H9 (cell line): ENCODE measurements around the gene MISP3. TPM values are rescaled to one million over a fixed set of nuclear protein-coding genes. Genes with fewer than 3 reads are reported as not detected.
"Not testable (repeated sequence)": the region's sequence is repeated elsewhere in the genome, so short reads cannot be mapped to it uniquely, and the experiment has no call there.

Experiments
- DNase-seq: peaks from one replicate; pipeline ENCODE4 v3.0.0-alpha.2; 2017
- H2AFZ ChIP-seq: one replicate; pipeline ENCODE4 v1.6.1; 2013; ENCODE audit warnings: mild to moderate bottlenecking, low read length, control low read depth, moderate library complexity
- H2AK5ac ChIP-seq: 2 replicates; pipeline ENCODE4 v1.6.1; 2013; ENCODE audit warnings: low read length, control low read depth, mixed read lengths; ENCODE audit not compliant: insufficient read length
- H2BK120ac ChIP-seq: one replicate; pipeline ENCODE4 v1.6.1; 2013; ENCODE audit warnings: low read depth, mild to moderate bottlenecking, low read length, control low read depth, inconsistent platforms; ENCODE audit not compliant: poor library complexity, severe bottlenecking
- H2BK12ac ChIP-seq: 2 replicates; pipeline ENCODE4 v1.6.1; 2013; ENCODE audit warnings: low read length, control low read depth, mixed read lengths, low read depth; ENCODE audit not compliant: insufficient read length
- H2BK15ac ChIP-seq: 2 replicates; pipeline ENCODE4 v1.6.1; 2013; ENCODE audit warnings: low read depth, low read length, control low read depth
- H2BK20ac ChIP-seq: one replicate; pipeline ENCODE4 v1.6.1; 2013; ENCODE audit warnings: low read depth, mild to moderate bottlenecking, low read length, control low read depth, inconsistent platforms; ENCODE audit not compliant: poor library complexity, severe bottlenecking
- H2BK5ac ChIP-seq: 2 replicates; pipeline ENCODE4 v1.6.1; 2013; ENCODE audit warnings: low read length, control low read depth, mixed read lengths; ENCODE audit not compliant: insufficient read length
- H3K14ac ChIP-seq: 2 replicates; pipeline ENCODE4 v1.6.1; 2013; ENCODE audit warnings: low read length, control low read depth; ENCODE audit not compliant: insufficient read depth
- H3K18ac ChIP-seq: 2 replicates; pipeline ENCODE4 v1.6.1; 2013; ENCODE audit warnings: low read depth, mild to moderate bottlenecking, mixed read lengths, low read length, control low read depth; ENCODE audit not compliant: insufficient read length
- H3K23ac ChIP-seq: 2 replicates; pipeline ENCODE4 v1.6.1; 2013; ENCODE audit warnings: low read length, control low read depth, mixed read lengths, low read depth; ENCODE audit not compliant: insufficient read length
- H3K23me2 ChIP-seq: 2 replicates; pipeline ENCODE4 v1.6.1; 2013; ENCODE audit warnings: low read depth, mild to moderate bottlenecking, mixed read lengths, low read length, control low read depth; ENCODE audit not compliant: insufficient read length, poor library complexity, severe bottlenecking
- H3K27ac ChIP-seq: 2 replicates; pipeline ENCODE4 v1.5.1; 2013; ENCODE audit warnings: low read length, control low read depth, mixed read lengths, low read depth; ENCODE audit not compliant: insufficient read length
- H3K27me3 ChIP-seq: 2 replicates; pipeline ENCODE4 v1.6.1; 2013; ENCODE audit warnings: low read length, control low read depth, inconsistent platforms; ENCODE audit not compliant: insufficient read depth
- H3K4ac ChIP-seq: 2 replicates; pipeline ENCODE4 v1.6.1; 2013; ENCODE audit warnings: low read depth, mild to moderate bottlenecking, control low read depth, inconsistent platforms, low read length, moderate library complexity
- H3K4me1 ChIP-seq: 2 replicates; pipeline ENCODE4 v1.6.1; 2013; ENCODE audit warnings: low read length, control low read depth, inconsistent platforms; ENCODE audit not compliant: insufficient read depth
- H3K4me2 ChIP-seq: 2 replicates; pipeline ENCODE4 v1.6.1; 2013; ENCODE audit warnings: low read length, control low read depth, mixed read lengths; ENCODE audit not compliant: insufficient read length, insufficient read depth
- H3K56ac ChIP-seq: 2 replicates; pipeline ENCODE4 v1.6.1; 2013; ENCODE audit warnings: low read depth, mild to moderate bottlenecking, mixed read lengths, low read length, control low read depth; ENCODE audit not compliant: insufficient read length
- H3K79me1 ChIP-seq: 2 replicates; pipeline ENCODE4 v1.6.1; 2013; ENCODE audit warnings: low read depth, mild to moderate bottlenecking, moderate library complexity, low read length, control low read depth, inconsistent platforms; ENCODE audit not compliant: insufficient read depth, poor library complexity, severe bottlenecking
- H3K79me2 ChIP-seq: 2 replicates; pipeline ENCODE4 v1.6.1; 2013; ENCODE audit warnings: low read length, control low read depth, inconsistent platforms; ENCODE audit not compliant: insufficient read depth
- H3K9ac ChIP-seq: 2 replicates; pipeline ENCODE4 v1.6.1; 2013; ENCODE audit warnings: low read length, control low read depth, mixed read lengths; ENCODE audit not compliant: insufficient read length; ENCODE audit errors: extremely low read depth
- H3K9me3 ChIP-seq: one replicate; pipeline ENCODE4 v1.6.1; 2013; ENCODE audit warnings: low read depth, low read length, inconsistent platforms; ENCODE audit not compliant: control insufficient read depth
- H3T11ph ChIP-seq: one replicate; pipeline ENCODE4 v1.6.1; 2013; ENCODE audit warnings: mild to moderate bottlenecking, low read length, control low read depth, inconsistent platforms
- H4K20me1 ChIP-seq: one replicate; pipeline ENCODE4 v1.6.1; 2013; ENCODE audit not compliant: control insufficient read depth, insufficient read length, insufficient read depth
- H4K5ac ChIP-seq: 2 replicates; pipeline ENCODE4 v1.6.1; 2013; ENCODE audit warnings: low read depth, mild to moderate bottlenecking, mixed read lengths, low read length, control low read depth; ENCODE audit not compliant: insufficient read length
- H4K8ac ChIP-seq: replicated peaks from 2 replicates; pipeline ENCODE4 v1.6.1; 2013; ENCODE audit warnings: low read length, control low read depth, mixed read lengths, low read depth; ENCODE audit not compliant: insufficient read length
- H4K91ac ChIP-seq: 2 replicates; pipeline ENCODE4 v1.6.1; 2013; ENCODE audit warnings: low read depth, mild to moderate bottlenecking, moderate library complexity, mixed read lengths, low read length, control low read depth; ENCODE audit not compliant: insufficient read length
- H3K27ac Mint-ChIP-seq, 3 experiments: 2 replicates in 2 of 3; 3 replicates in 1 of 3; pipeline ENCODE4 v1.8.0; 2020 to 2021; ENCODE audit warnings: mixed read lengths in 3 of 3, mild to moderate bottlenecking in 1 of 3, moderate library complexity in 1 of 3
- H3K27me3 Mint-ChIP-seq: 2 replicates; pipeline ENCODE4 v1.8.0; 2021; ENCODE audit warnings: low read depth, mild to moderate bottlenecking, moderate library complexity, mixed read lengths
- H3K36me3 Mint-ChIP-seq, 3 experiments: 2 replicates in 2 of 3; 3 replicates in 1 of 3; pipeline ENCODE4 v1.8.0; 2020 to 2021; ENCODE audit warnings: low read depth in 3 of 3, mixed read lengths in 3 of 3; ENCODE audit not compliant: insufficient read depth in 1 of 3
- H3K4me1 Mint-ChIP-seq, 2 experiments: 2 replicates each; pipeline ENCODE4 v1.8.0; 2020; ENCODE audit warnings: mixed read lengths in 2 of 2
- H3K4me3 Mint-ChIP-seq, 2 experiments: 2 replicates in 1 of 2; 3 replicates in 1 of 2; pipeline ENCODE4 v1.8.0; 2020 to 2021; ENCODE audit warnings: mild to moderate bottlenecking in 2 of 2, mixed read lengths in 2 of 2, moderate library complexity in 1 of 2
- H3K9me3 Mint-ChIP-seq, 2 experiments: 2 replicates in 1 of 2; 3 replicates in 1 of 2; pipeline ENCODE4 v1.8.0; 2020; ENCODE audit warnings: mild to moderate bottlenecking in 2 of 2, mixed read lengths in 2 of 2, moderate library complexity in 1 of 2
- CTCF ChIP-seq: fragments of 200-600 bp; sonication (generic); conservative IDR thresholded peaks from 3 replicates; pipeline ENCODE4 v1.8.0; 2021; ENCODE audit warnings: antibody characterized with exemption, mild to moderate bottlenecking
- WGBS: extraction: QIAGEN DNeasy Blood & Tissue Kit; methylation state at CpG from one replicate; pipeline ENCODE4 v1.1.7; 2013; ENCODE audit warnings: missing lambda C conversion rate, low lambda C conversion rate, mixed read lengths; ENCODE audit not compliant: insufficient read length; ENCODE audit errors: extremely low coverage; 5-methylcytosine and 5-hydroxymethylcytosine counted together
- total RNA-seq: library from RNA; stranded (reverse); gene quantifications from 2 replicates; pipeline ENCODE4 v1.2.1, GENCODE V29; 2021

Gene MISP3
- total RNA-seq, 1 experiment from 2014 or later: 0.26 TPM

DNA sequence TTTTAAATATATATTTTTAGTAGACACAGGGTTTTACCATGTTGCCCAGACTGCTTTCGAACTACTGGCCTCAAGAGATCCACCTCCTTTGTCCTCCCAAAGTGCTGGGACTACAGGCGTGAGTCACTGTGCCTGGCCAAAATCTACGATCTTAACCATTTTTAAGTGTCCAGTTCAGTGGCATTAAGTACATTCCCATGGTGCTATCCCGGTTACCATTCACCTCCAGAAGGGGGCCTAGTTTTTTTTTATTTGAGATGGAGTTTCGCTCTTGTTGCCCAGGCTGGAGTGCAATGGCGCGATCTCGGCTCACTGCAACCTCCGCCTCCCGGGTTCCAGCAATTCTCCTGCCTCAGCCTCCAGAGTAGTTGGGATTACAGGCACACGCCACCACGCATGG, 37.4 kb upstream of the MISP3 start:
- H3K56ac ChIP-seq, H4K20me1 ChIP-seq, H3K9ac ChIP-seq, H3K79me2 ChIP-seq, H3K4me1 ChIP-seq, H2AK5ac ChIP-seq, H3K23ac ChIP-seq, H2BK120ac ChIP-seq, H3K4me2 ChIP-seq, H3K18ac ChIP-seq, H3K4me3 Mint-ChIP-seq, H2BK12ac ChIP-seq, H2AFZ ChIP-seq, H3K14ac ChIP-seq, H2BK15ac ChIP-seq, H3K27ac Mint-ChIP-seq, H4K91ac ChIP-seq, H3T11ph ChIP-seq, H4K8ac ChIP-seq, H2BK5ac ChIP-seq, H3K4ac ChIP-seq, H3K79me1 ChIP-seq, H2BK20ac ChIP-seq, H3K9me3 ChIP-seq, H3K36me3 Mint-ChIP-seq, H3K4me1 Mint-ChIP-seq, H4K5ac ChIP-seq, H3K27me3 ChIP-seq, H3K27ac ChIP-seq, H3K9me3 Mint-ChIP-seq, DNase-seq: not testable (repeated sequence)
- peaks cover 13% of the 10 kb centered on the region for H3K23me2 ChIP-seq
- TF ChIP-seq CTCF: peak; percentile 43; the same call in 2 of the 3 replicates
- no CpG with 5 or more reads among the region's 12 CpGs for WGBS
- H3K27me3 Mint-ChIP-seq: peaks cover 14% of the 10 kb centered on the region
